ENCODE data around the gene ICE1.
"Not testable (repeated sequence)": the region's sequence is repeated elsewhere in the genome, so short reads cannot be mapped to it uniquely, and the experiment has no call there.

ICE1 gene

DNA sequence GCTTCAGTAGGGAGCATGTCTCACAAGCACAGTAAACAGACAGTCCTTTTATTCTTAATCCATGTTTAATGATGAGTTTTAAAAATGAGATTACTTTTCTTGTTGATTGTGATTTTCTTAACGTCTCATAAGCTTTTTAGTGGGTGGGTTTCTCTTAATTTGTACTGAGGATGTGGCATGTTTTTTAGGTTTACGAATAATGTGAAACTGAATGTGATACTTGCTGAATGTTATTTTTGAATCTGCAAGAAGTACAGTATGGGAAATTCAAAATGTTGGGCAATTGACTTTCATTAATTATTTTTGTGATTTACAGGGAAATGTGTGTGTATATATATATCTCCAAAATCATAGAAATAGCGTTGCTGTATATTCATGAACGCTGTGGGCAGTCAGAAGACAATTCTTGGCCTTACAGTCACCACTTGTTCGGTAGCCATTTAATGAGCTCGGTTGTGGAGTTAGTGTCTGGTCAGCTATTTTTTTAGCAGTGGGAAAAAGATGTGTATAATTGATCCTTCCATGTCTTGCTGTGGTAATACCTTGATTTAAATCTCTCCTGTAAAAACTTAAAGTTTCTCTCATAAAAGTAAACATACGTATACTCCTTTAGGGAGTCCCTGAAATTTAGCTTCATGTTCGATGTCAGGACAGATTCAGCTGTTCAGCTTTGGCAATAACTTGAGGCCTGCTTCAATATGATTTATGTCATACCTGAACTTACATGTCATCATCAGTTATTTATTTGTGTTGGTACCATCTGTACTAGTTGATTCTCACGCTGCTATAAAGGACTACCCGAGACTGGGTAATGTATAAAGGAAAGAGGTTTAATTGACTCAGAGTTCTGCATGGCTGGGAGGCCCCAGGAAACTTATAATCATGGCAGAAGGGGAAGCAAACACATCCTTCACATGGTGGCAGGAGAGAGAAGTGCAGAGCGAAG, 15.0 kb downstream of the ICE1 start:
- no peak for DNase-seq (ENCODE audit: low spot score)

DNA sequence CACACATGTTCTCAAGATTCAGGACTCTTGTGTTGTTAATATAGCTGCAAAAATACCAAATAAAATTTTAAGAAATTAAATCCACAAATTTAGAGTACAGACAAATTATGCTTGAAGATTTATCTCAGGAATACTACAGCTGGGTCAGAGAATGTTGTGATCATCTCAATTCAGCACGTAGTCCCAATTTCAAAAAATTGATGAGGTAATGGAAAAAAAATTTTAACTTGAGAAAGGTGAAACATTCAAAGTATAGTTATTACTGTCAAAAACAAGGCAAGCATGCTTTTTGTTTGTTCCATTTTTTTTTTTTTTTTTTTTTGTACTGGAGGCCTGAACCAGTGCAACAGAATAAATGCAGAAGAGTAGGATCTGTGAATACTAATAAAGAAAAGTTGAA, 29.4 kb downstream of the ICE1 start:
- no peak for DNase-seq (ENCODE audit: low spot score)

DNA sequence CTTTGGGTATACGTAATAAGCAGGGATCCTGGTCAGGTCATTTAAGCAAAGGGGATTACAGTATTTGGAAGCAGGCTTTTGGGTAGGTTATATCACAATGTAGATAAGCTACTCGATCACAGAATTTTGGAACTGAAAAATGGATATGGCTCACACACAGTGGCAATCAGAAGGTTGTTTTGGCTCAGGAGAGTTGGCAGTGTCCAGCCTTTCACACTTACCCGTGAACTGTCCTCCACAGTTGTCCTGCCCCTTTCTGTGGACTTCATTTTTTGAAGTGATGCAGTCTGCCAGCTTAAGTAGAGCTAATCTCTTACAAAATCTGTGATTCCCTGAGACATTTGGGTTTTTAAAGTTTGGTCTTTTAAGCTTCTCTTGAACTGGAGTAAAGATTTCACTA, 30.7 kb downstream of the ICE1 start:
- DNase-seq (ENCODE audit: low spot score), result no peak

DNA sequence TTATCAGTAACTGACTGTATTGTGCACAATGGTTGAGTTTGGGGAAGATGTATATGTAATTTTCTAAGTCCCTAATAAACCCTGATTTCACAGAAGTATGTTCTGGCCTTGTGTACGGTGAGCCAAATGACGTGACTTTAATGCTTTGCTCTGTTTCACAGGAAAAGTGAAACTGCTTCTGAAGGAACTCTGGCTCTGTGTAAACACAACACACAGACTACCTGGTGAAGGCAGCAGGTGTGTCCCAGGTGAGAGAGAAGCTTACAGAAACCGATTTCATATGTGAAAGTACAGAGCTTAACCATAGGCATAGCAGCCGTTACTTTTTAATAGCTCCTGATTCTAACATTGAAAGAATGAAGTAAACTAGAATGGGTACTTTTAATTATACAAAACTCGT, 31.9 kb downstream of the ICE1 start:
- no peak for DNase-seq (ENCODE audit: low spot score)

DNA sequence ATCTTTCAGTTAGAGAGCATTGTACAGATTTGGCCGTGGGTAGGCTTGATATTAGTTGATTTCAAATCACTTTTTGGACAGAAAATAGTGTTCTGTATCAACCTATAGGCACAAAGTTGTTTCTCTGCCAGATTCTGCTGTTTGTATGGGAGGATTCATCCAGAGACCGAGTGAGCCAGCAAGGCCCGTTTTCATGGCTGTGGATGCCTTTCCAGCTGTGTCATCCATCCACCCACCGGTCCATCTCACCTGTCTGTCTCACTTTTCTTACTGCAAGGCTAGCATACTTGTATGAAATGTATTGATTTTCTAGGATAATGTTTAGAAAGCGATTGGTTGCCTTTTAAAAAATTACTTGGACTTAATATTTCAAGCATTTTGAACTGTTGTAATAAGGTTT, 34.4 kb downstream of the ICE1 start:
- DNase-seq (ENCODE audit: low spot score), result no peak

DNA sequence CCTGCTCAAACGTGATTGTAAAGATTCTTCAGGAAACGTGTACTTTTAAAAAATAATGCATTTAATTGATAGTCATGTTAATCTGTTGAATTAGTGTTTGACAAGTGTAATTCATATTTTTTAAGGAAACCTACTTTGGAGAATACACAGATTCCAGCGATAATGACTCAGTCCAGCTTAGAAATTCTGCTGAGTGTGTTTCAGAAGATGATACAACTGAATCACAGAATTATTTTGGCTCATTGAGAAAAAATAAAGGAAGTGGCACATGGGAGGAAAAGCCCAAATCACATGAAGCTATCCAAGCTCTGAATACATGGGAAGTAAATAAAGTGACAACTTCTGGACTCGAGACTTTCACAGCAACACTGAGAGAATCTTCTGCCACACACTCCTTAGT, 37.8 kb downstream of the ICE1 start:
- DNase-seq (ENCODE audit: low spot score), result no peak

DNA sequence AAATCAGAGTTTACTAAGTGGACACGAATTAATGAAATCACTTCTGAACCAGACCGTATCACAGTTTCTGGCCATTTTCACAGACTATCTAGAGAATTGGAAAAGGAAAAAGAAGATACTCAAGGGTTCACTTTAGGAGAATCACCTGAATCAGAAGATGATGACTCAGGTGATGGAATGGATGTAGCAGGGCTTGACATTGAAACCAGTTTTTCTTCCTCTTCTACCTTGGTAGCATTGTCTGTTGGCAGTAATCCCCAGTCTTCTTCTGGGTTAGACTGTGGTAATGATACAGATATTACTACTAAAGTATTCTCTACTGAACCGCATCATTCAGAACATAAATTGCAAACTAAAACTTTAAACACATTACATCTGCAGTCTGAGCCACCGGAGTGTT, 38.5 kb downstream of the ICE1 start:
- no peak for DNase-seq (ENCODE audit: low spot score)

DNA sequence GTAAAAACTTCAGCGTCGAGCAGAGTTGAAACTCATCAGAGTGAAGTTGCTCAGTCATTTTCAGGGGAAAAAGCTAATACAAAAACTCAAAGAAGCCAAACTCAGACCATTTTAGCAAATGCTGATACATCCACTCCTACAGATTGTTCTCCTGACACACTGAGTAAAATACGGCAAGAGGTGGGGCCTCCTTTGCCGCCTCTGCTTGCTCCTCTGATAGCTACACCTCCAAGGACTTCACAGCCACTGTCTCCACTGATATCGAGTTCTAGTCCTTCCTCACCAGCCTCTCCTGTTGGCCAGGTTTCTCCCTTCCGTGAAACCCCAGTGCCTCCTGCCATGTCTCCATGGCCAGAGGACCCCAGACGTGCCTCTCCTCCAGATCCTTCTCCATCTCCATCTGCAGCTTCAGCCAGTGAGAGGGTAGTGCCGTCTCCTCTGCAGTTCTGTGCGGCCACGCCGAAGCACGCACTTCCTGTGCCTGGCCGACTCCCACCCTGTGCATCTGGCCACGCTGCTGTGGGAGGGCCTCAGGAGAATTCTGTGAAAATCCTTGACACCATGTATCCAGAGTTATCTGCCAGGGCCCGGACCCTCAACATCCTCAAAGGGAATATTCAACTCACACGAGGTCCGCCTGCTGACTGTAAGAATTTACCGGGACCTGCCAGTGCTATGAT, 41.7 kb downstream of the ICE1 start:
- DNase-seq (ENCODE audit: low spot score), result no peak

DNA sequence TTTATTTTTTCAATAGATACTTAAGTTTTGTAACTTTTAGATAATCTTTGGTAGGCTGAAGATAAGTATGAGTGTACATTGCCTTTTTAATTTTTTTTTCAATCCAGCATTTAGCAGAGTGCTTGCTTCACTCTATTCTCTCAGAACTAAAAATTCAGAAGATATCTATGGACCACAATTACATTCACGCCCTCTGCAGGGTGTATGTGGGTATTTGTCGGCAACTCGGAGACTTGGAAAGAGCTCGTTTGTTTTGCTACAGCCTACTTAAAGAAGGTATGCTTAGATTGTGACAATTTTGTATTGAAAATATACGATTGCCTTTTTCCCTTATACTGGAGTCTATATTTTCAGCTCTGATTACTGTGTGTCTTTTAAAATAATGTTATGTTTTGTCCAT, 43.8 kb downstream of the ICE1 start:
- no peak for DNase-seq (ENCODE audit: low spot score)

DNA sequence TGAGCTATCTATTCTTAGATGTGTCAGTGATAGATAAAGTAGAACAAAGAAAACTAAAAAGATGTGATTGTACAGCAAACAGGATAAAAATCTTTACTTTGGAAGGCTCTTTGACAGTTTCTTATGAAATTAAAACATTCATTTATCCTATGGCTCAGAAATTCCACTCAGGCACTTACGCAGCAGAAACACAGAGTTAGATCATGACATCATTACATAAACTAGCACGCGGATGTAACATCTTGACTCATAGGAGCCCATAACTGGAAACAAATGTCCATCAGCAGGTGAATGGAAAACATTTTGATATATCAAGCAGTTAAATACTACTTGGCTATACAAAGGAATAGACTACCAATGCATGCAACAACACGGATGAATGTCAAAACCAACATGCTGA, 45.3 kb downstream of the ICE1 start:
- DNase-seq (ENCODE audit: low spot score), result no peak

DNA sequence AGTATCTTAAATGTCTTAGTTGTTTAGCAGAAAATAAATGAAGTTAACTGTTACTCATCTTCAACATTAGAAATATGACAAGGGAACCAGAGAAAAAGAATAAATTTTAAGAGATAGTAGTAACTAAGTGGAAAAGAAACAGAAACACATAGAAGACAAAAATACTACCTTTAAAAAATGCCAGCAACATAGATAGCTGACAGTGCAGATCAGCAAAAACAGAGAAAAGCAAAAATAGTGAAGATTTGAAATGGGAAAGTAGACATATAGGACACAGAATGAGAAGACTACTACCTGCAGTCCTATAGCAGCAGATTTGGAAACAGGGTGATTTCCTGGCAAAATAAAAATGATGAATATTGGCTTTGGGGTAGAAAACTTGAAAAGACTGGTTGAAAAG, 48.5 kb downstream of the ICE1 start:
- DNase-seq (ENCODE audit: low spot score), result no peak

DNA sequence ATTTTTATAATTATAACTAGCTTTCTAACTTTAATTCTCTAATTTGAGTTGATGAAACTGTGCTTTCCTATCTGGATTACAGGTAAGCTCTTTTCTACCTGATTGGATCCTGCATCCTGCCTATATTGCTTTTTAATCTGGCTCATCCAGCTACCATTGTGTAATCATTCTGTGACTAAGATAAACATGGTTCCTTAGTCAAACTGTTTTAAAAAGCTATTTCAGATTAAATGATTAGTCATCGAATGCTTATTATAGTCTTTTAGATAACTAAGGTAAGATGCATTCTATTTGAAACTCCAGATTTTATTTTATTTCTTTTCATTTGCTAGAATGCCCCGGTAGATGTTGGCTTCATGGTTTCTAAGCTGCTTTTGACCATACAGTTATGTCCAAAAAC, 50.7 kb downstream of the ICE1 start:
- DNase-seq (ENCODE audit: low spot score), result no peak

DNA sequence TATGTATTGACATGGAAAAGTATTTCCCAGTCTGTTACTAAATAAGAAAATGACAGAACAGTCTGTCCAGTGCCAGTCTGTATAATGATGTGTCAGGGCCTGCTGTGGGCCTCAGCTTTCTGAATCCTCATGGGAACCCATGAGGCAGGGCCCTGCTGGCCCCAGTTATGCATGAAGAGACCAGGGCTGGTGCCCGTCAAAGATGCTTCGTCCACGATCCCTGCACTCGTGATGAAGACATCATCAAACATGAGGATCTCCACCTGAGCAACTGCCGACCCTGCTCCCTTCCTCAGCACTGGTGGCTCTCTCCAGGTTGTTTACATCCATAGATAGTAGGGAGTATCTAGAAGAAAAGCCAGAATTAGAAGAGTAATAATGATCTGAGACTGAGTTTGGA, 52.5 kb downstream of the ICE1 start:
- no peak for DNase-seq (ENCODE audit: low spot score)

DNA sequence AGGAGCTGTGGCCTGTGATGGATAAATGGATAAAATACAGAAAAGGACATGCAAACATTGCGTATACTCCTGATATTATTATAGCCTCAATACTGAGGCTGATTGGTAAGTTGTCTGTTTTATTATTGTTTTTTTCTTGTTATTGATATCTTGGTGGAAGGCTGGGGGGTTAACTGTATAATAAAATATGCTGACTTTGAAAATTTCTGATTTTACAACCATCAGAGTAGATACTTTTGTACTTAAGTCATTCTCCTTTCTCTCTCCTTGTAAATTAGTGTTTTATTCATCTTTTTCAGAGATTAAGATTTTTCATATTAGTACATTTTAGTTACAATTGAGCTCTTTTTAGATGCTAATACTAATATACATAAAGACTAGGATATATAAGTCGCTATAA, 53.5 kb downstream of the ICE1 start:
- DNase-seq (ENCODE audit: low spot score), result no peak

DNA sequence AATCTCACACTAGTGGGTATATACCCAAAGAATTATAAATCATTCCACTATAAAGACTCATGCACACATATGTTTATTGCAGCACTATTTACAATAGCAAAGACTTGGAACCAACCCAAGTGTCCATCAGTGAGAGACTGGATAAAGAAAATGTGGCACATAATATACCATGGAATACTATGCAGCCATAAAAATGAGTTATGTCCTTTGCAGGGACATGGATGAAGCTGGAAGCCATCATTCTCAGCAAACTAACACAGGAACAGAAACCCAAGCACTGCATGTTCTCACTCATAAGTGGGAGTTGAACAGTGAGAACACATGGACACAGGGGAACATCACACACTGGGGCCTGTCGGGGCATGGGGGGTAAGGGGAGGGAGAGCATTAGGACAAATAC, 57.1 kb downstream of the ICE1 start:
- not testable (repeated sequence) for DNase-seq (ENCODE audit: low spot score)

DNA sequence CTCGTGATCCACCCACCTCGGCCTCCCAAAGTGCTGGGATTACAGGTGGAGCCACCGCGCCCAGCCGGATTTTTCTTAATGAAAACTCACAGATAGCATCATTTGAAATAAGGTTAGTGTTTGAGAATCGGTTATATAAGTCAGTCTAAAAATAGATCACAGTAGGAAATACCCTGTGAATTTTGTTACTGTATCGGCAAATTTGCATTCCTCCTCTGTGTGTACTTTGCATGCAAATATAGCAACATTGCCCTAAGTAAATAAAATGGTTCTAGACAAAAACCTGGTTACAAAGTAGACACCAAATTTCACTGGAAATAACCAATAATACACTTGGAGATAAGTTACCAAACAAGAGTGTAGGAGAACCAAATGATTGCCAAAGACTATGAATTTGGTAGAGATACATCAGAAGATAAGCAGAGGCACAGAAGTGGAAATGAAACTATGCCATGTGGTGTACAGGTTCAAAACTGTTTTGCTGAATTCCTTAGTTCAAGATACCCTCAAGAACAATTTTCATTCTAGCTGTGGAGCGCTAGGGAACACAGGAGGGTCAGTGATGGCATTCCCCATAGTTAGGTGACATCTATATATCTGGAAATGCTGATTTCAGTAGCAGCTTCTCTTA, 58.1 kb downstream of the ICE1 start:
- no peak for DNase-seq (ENCODE audit: low spot score)

DNA sequence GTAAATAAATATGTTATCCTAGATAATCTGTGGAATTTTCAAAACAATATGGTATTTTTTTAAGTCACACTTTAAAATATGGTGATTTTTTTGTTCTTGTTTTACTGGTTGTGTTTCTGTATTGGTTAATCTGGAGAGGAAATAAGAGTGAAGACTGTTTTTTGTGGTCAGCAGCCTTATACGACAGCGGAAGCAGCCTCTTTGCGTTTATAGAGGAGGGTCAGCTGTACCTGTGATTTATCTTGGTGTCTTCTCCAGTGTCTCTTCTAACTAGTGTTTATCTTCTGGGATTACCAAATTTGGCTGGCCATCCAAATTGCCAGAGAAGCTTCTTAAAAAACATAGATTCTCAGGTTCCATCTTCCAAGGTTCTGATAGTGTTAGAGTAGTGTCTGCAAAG, 58.7 kb downstream of the ICE1 start:
- DNase-seq (ENCODE audit: low spot score), result no peak

DNA sequence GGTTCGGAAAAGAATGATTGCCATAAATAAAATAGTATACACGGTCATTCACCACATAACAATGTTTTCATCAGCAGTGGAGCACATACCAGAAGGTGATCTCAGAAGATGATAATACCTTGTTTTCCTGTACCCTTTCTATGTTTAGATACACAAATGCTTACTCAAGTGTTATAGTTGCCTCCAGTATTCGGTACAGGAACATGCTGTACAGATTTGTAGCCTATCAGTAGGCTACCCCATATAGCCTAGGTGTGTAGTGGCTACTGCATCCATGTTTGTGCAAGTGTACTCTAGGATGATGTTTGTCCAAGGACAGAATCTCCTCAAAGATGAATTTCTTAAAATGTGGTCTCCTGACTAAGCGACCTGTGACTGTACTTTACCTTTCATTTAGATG, 59.2 kb downstream of the ICE1 start:
- DNase-seq (ENCODE audit: low spot score), result no peak

DNA sequence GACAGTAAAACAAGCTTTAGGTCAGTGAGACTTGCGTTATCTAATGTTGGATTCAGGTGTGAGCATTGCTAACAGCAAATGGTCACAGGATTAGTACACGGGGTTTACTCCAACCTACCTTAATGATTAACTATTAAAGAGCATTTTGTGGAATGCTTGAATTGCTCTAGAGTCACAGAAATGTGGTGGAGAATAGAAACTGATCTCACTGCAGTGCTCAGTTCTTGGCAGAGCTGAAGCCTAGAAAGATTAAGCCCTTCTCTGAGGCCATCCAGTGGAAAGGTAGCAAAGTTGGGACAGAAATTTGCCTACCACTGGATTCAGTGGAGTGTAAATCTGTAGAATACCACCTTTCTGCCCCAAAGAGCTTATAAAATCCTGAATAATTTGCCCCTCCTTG, 60.9 kb downstream of the ICE1 start:
- no peak for DNase-seq (ENCODE audit: low spot score)

DNA sequence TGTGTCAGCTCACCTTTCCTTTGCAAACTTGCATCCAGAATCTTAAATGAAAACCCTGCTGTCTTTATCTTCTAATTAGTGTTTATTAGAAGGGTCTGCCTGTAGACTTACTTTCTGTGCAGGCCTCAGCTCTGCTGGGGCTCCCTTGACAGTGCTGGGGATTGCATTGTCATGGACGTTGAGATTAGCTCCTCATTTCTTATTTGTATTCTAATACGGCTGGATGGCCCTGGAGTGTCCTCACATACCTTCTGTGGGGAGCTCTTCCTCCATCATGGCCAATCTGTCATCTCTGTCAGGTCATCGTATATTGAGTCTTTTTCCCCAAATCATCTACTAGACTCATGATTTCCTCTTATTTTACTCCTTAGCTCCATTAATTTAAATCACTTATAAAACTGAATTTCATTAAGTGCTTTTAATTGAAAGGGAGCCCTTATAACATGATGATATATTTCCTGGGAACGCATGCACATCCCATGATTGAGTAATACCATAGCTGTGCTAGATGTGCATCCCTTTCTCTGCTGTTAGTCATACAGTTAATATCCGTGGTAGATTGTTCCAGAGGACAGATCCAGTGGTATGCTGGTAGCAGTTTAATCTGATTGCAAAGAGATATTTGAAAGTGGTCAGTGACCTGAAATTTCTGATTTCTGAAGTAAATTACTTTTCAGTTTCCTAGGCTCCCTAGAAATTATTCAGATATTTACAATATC, 61.6 kb downstream of the ICE1 start:
- no peak for DNase-seq (ENCODE audit: low spot score)

DNA sequence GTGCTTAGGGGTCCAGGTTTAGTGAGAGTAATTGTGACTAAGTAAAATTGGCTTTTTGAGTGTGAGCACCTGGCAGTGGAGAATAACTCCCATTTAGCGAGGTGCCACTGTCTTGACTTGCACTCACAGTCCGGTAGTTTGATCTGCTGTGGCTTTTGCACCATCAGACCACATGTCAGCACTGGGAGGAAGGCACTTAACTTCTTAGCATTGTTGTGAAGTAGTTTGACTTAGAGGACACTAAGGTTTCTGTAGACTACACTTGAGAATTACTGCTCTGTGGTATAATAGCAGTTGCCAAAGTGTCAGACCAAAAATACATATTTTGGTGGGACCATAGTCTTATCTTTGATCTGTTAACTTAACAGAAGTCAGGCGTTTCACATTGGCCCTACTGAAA, 63.6 kb downstream of the ICE1 start:
- no peak for DNase-seq (ENCODE audit: low spot score)

Measured in SK-N-DZ (cell line).